Measurements from ENCODE around the gene DNASE2. TPM values are rescaled to one million over a fixed set of nuclear protein-coding genes. Genes with fewer than 3 reads are reported as not detected.
"Not testable (repeated sequence)": the region's sequence is repeated elsewhere in the genome, so short reads cannot be mapped to it uniquely, and the experiment has no call there.

The DNASE2 gene
- total and polyA plus RNA-seq, 8 donors = 9.4 to 35.9 (median 20.2) TPM

- TF ChIP-seq, protein P1, sequence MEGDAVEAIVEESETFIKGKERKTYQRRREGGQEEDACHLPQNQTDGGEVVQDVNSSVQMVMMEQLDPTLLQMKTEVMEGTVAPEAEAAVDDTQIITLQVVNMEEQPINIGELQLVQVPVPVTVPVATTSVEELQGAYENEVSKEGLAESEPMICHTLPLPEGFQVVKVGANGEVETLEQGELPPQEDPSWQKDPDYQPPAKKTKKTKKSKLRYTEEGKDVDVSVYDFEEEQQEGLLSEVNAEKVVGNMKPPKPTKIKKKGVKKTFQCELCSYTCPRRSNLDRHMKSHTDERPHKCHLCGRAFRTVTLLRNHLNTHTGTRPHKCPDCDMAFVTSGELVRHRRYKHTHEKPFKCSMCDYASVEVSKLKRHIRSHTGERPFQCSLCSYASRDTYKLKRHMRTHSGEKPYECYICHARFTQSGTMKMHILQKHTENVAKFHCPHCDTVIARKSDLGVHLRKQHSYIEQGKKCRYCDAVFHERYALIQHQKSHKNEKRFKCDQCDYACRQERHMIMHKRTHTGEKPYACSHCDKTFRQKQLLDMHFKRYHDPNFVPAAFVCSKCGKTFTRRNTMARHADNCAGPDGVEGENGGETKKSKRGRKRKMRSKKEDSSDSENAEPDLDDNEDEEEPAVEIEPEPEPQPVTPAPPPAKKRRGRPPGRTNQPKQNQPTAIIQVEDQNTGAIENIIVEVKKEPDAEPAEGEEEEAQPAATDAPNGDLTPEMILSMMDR (IDR thresholded peaks at IDR 0.05) = no peak
- Histone ChIP-seq H3K4me1 (no peaks in the 10 kb centered on the region), H3K27ac (no peak overlapping the region), H3K4me3 (no peak overlapping the region), H3K9me3 (no peaks in the 10 kb centered on the region), H3K36me3 (no peaks in the 10 kb centered on the region), H3K27me3 (no peaks in the 10 kb centered on the region)
- FAIRE-seq = no peak
- ATAC-seq = no peak
- DNase-seq = no peak
- intact Hi-C loops (cut with DNase I) = no loop called here
- 40 to 58% methylated on average over 1 of the region's 1 CpG for WGBS, 2 donors
Observed at GRCh38 chr19:12856653-12857052, 24.6 kb downstream of the DNASE2 start.

DNA sequence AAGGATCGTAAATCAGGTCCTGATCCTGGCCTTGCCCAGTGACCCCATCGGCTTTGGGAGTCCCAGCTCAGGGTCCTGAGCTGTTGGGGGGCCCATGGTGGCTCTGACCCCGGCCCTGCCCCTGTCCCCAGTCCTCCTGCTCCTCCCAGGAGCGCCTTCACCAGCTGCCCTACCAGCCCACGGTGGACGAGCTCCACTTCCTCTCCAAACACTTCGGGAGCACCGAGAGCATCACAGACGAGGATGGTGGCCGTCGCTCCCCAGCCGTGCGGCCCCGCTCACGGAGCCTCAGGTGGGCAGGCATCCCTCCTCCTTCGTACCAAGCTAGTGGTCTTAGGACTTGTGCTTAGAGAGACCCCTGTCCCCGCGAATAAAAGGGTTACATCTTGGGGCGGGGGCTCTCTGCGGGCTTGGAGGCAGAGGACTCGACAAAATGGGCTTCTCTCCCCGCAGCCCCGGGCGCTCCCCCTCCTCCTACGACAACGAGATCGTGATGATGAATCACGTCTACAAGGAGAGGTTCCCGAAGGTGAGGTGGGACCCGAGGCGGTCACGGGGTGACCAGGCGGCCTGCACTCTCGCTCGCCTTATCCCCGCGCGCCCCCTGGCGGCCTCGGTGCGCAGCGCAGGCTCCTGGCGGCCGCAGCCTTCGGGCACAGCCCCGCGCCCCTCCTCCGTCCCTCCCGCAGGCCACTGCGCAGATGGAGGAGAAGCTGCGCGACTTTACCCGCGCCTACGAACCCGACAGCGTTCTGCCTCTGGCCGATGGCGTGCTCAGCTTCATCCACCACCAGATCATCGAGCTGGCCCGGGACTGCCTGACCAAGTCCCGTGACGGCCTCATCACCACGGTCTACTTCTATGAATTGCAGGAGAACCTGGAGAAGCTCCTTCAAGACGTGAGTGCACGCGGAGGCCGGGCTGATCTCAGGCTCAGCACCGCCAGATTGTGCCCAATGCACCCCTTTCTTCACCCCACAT is 33.8 kb downstream of the DNASE2 start:
- FAIRE-seq (no peak), ATAC-seq (peak; percentile 99 to 100 (median 100)), DNase-seq (peak; percentile 73 to 99 (median 91))
- H3K4me3 ChIP-seq = peak overlapping the region in 1 of 4 donors; percentile 20
- H3K4me1 ChIP-seq = peaks cover 0 to 3% (median 0%) of the 10 kb centered on the region in 3 donors
- 9 to 10% methylated on average over 68 to 69 of the region's 69 CpGs for WGBS, 2 donors
- H3K9me3 ChIP-seq = no peaks in the 10 kb centered on the region
- no peaks in the 10 kb centered on the region for H3K27me3 ChIP-seq
- no peaks in the 10 kb centered on the region for H3K36me3 ChIP-seq
- H3K27ac ChIP-seq = no peak overlapping the region
- TF ChIP-seq, protein P1 (IDR thresholded peaks at IDR 0.05) = peak; percentile 99 to 100 (median 99)
- intact Hi-C loops (cut with DNase I) = loop anchor here in 2 of 3 donors (10.0 kb wide), 3 partner anchors 93 to 273 kb away; partner anchors contain the start of gene BEST2 (in 1 of the 2)

DNA sequence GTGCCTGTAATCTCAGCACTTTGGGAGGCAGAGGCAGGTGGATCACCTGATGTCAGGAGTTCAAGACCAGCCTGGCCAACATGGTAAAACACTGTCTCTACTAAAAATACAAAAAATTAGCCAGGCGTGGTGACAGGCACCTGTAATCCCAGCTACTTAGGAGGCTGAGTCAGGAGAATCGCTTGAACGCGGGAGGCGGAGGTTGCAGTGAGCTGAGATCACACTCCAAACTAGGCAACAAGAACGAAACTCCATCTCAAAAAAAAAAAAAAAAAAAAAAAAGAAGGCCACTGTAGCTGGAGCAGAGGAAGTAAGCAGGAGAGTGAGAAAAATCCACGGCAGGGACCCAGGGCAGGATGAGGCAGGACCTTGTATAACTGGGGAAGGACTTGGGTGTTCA is 34.6 kb downstream of the DNASE2 start:
- H3K27me3 ChIP-seq, H3K27ac ChIP-seq, ATAC-seq, H3K9me3 ChIP-seq, H3K36me3 ChIP-seq, H3K4me1 ChIP-seq, H3K4me3 ChIP-seq, DNase-seq, FAIRE-seq: not testable (repeated sequence)
- WGBS, 2 donors = 69 to 80% methylated on average over 7 of the region's 7 CpGs
- intact Hi-C loops (cut with DNase I) = loop anchor here in 2 of 3 donors (10.0 kb wide), 3 partner anchors 92 to 272 kb away; partner anchors contain the start of gene BEST2 (in 1 of the 2)

- TF ChIP-seq, protein P1 (IDR thresholded peaks at IDR 0.05) = no peak
- WGBS, 2 donors = 59 to 63% methylated on average over 3 of the region's 3 CpGs
- H3K27me3 ChIP-seq = peaks cover 0 to 7% (median 2%) of the 10 kb centered on the region in 4 donors
- H3K27ac ChIP-seq = no peak overlapping the region
- no peak for FAIRE-seq
- no peak for ATAC-seq
- no peaks in the 10 kb centered on the region for H3K36me3 ChIP-seq
- no peaks in the 10 kb centered on the region for H3K9me3 ChIP-seq
- intact Hi-C loops (cut with DNase I) = loop anchor here in 2 of 3 donors (5.0 to 10.0 kb wide), 4 partner anchors 82 to 269 kb away; partner anchors contain the start of gene BEST2 (in 1 of the 2)
- DNase-seq = no peak
- H3K4me1 ChIP-seq = peaks cover 0 to 9% (median 0%) of the 10 kb centered on the region in 3 donors
- no peak overlapping the region for H3K4me3 ChIP-seq
Observed at GRCh38 chr19:12843999-12844732, 37.1 kb downstream of the DNASE2 start.

GRCh38 chr19:12843328-12843727 is 37.9 kb downstream of the DNASE2 start:
- peaks cover 0 to 10% (median 3%) of the 10 kb centered on the region in 4 donors for H3K27me3 ChIP-seq

More at GRCh38 chr19:12843328-12843727, 37.9 kb downstream of the DNASE2 start:
- Histone ChIP-seq H3K4me3 (no peak overlapping the region), H3K27ac (no peak overlapping the region), H3K36me3 (no peaks in the 10 kb centered on the region), H3K9me3 (no peaks in the 10 kb centered on the region), H3K4me1 (peaks cover 0 to 9% (median 0%) of the 10 kb centered on the region in 3 donors)
- TF ChIP-seq, protein P1 (IDR thresholded peaks at IDR 0.05) = no peak
- 61 to 75% methylated on average over 11 of the region's 11 CpGs for WGBS, 2 donors
- intact Hi-C loops (cut with DNase I) = loop anchor here in 2 of 3 donors (5.0 to 10.0 kb wide), 4 partner anchors 81 to 269 kb away; partner anchors contain the start of gene BEST2 (in 1 of the 2)
- FAIRE-seq (no peak), ATAC-seq (no peak), DNase-seq (peak in 1 of 6 donors; percentile 39)

Measured in pancreas (tissue), 10 donors.